ENCODE measurements around the gene LPIN3.

The LPIN3 gene

DNA sequence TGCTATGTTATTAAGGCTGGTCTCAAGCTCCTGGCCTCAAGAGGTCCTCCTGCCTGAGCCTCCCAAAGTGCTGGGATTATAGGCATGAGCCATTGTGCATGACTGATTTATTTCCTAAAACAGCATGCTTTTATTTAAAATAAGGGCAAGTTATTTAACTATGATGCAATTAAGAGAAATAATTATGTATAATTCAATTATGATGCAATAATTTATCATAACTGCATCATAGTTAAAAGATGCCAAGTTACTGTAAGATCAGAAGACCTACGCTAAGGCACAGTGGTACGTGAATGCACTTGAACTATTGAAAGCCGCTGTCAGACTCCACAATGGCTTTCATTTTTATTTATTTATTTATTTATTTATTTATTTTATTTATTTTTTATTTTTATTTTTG is 50.3 kb downstream of the LPIN3 start:
- H3K9ac ChIP-seq (ENCODE audit: low read depth, low read length), result no peak overlapping the region
- H3K79me2 ChIP-seq (ENCODE audit: insufficient read depth, low read length), result no peaks in the 10 kb centered on the region
- H3K4me3 ChIP-seq (ENCODE audit: low read depth in 1 of 2, low read length in 2 of 2), result no peak overlapping the region
- no peaks in the 10 kb centered on the region for H3K9me3 ChIP-seq (ENCODE audit: insufficient read depth, low read length, severe bottlenecking)
- no peaks in the 10 kb centered on the region for H3K4me1 ChIP-seq (ENCODE audit: insufficient read depth, low read length)
- H2AFZ ChIP-seq (ENCODE audit: low read depth, low read length), result no peak overlapping the region
- TF ChIP-seq, protein P1, sequence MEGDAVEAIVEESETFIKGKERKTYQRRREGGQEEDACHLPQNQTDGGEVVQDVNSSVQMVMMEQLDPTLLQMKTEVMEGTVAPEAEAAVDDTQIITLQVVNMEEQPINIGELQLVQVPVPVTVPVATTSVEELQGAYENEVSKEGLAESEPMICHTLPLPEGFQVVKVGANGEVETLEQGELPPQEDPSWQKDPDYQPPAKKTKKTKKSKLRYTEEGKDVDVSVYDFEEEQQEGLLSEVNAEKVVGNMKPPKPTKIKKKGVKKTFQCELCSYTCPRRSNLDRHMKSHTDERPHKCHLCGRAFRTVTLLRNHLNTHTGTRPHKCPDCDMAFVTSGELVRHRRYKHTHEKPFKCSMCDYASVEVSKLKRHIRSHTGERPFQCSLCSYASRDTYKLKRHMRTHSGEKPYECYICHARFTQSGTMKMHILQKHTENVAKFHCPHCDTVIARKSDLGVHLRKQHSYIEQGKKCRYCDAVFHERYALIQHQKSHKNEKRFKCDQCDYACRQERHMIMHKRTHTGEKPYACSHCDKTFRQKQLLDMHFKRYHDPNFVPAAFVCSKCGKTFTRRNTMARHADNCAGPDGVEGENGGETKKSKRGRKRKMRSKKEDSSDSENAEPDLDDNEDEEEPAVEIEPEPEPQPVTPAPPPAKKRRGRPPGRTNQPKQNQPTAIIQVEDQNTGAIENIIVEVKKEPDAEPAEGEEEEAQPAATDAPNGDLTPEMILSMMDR (IDR thresholded peaks at IDR 0.05; ENCODE audit: borderline replicate concordance, extremely low read depth, low read length, poor library complexity, severe bottlenecking), result no peak
- no peak for TF ChIP-seq EZH2 (IDR thresholded peaks at IDR 0.05; ENCODE audit: borderline replicate concordance, low read depth, low read length, severe bottlenecking)
- no peak overlapping the region for H3K27ac ChIP-seq (ENCODE audit: low read length)
- ATAC-seq (ENCODE audit: insufficient read depth, low read depth) (no peak), DNase-seq (no peak)
- no peaks in the 10 kb centered on the region for H4K20me1 ChIP-seq (ENCODE audit: insufficient read depth, low read length)
- H3K4me2 ChIP-seq (ENCODE audit: insufficient read depth, low read length), result no peak overlapping the region
- H3K27me3 ChIP-seq (ENCODE audit: insufficient read depth, low read length, poor library complexity), result no peaks in the 10 kb centered on the region
- H3K36me3 ChIP-seq (ENCODE audit: insufficient read depth, low read length), result no peaks in the 10 kb centered on the region

DNA sequence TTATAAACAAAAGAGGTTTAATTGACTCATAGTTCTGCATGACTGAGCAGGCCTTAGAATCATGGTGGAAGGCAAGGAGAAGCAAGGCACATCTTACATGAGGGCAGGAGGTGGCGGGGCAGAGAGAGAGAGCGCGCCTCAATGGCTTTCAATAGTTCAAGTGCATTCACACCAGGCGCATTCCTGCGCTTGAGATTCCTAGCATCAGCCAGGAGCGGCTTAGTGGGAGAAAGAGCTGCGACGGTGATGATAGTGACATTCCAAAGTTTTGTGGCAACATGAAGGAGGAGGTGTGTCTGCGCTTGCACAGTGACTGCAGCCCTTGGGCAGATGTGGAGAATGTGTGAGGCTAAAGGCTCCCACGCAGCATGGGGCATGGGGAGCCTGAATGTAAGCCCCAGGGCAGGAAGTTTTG is 51.0 kb downstream of the LPIN3 start:
- H2AFZ ChIP-seq (ENCODE audit: low read depth, low read length), result no peak overlapping the region
- no peaks in the 10 kb centered on the region for H3K36me3 ChIP-seq (ENCODE audit: insufficient read depth, low read length)
- no peak for TF ChIP-seq EZH2 (IDR thresholded peaks at IDR 0.05; ENCODE audit: borderline replicate concordance, low read depth, low read length, severe bottlenecking)
- TF ChIP-seq, protein P1 (IDR thresholded peaks at IDR 0.05; ENCODE audit: borderline replicate concordance, extremely low read depth, low read length, poor library complexity, severe bottlenecking), result no peak
- H3K9ac ChIP-seq (ENCODE audit: low read depth, low read length), result no peak overlapping the region
- ATAC-seq (ENCODE audit: insufficient read depth, low read depth), result no peak
- H3K4me3 ChIP-seq (ENCODE audit: low read depth in 1 of 2, low read length in 2 of 2), result no peak overlapping the region
- H3K27me3 ChIP-seq (ENCODE audit: insufficient read depth, low read length, poor library complexity), result no peaks in the 10 kb centered on the region
- no peaks in the 10 kb centered on the region for H4K20me1 ChIP-seq (ENCODE audit: insufficient read depth, low read length)
- H3K4me1 ChIP-seq (ENCODE audit: insufficient read depth, low read length), result no peaks in the 10 kb centered on the region
- no peaks in the 10 kb centered on the region for H3K79me2 ChIP-seq (ENCODE audit: insufficient read depth, low read length)
- no peak overlapping the region for H3K4me2 ChIP-seq (ENCODE audit: insufficient read depth, low read length)
- no peak for DNase-seq
- no peaks in the 10 kb centered on the region for H3K9me3 ChIP-seq (ENCODE audit: insufficient read depth, low read length, severe bottlenecking)
- no peak overlapping the region for H3K27ac ChIP-seq (ENCODE audit: low read length)

DNA sequence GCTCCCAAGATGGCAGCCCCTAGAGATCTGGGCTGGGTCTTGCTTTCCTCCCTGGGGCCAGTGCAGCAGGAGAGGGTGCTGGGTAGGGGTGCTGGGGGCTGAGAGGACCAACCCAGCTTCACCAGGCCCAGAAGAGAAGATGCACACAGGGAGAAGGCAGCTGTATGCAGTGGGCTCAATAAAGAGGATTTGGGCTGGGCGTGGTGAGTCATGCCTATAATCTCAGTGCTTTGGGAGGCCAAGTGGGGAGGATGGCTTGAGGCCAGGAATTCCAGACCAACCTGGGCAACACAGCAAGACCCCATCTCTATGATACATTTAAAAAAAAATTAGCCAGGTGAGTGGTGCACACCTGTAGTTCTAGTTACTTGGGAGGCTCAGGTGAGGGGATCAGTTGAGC is 51.7 kb downstream of the LPIN3 start:
- Histone ChIP-seq H3K9me3 (ENCODE audit: insufficient read depth, low read length, severe bottlenecking) (no peaks in the 10 kb centered on the region), H3K36me3 (ENCODE audit: insufficient read depth, low read length) (no peaks in the 10 kb centered on the region), H3K79me2 (ENCODE audit: insufficient read depth, low read length) (no peaks in the 10 kb centered on the region), H3K9ac (ENCODE audit: low read depth, low read length) (no peak overlapping the region), H3K4me2 (ENCODE audit: insufficient read depth, low read length) (no peak overlapping the region), H3K4me3 (ENCODE audit: low read depth in 1 of 2, low read length in 2 of 2) (no peak overlapping the region), H3K27me3 (ENCODE audit: insufficient read depth, low read length, poor library complexity) (no peaks in the 10 kb centered on the region), H3K4me1 (ENCODE audit: insufficient read depth, low read length) (no peaks in the 10 kb centered on the region), H3K27ac (ENCODE audit: low read length) (no peak overlapping the region), H4K20me1 (ENCODE audit: insufficient read depth, low read length) (no peaks in the 10 kb centered on the region), H2AFZ (ENCODE audit: low read depth, low read length) (no peak overlapping the region)
- TF ChIP-seq, protein P1 (IDR thresholded peaks at IDR 0.05; ENCODE audit: borderline replicate concordance, extremely low read depth, low read length, poor library complexity, severe bottlenecking), result no peak
- TF ChIP-seq EZH2 (IDR thresholded peaks at IDR 0.05; ENCODE audit: borderline replicate concordance, low read depth, low read length, severe bottlenecking), result no peak
- ATAC-seq (ENCODE audit: insufficient read depth, low read depth), result no peak
- no peak for DNase-seq

All from DND-41 (cell line).